ENCODE measurements around the gene MDH2.

GRCh38 chr7:76047811-76048667 lies at the start of gene MDH2, which contains the start of gene STYXL1:
- TF ChIP-seq YY1 (IDR thresholded peaks at IDR 0.05; ENCODE audit: insufficient read depth, insufficient read length) (no peak), ZNF274 (IDR thresholded peaks at IDR 0.05; ENCODE audit: low read depth, low read length) (no peak)

Measured in NT2/D1 (cell line).